Glomerular endothelial cell (primary cell): ENCODE results near the gene CORO7. TPM values are rescaled to one million over a fixed set of nuclear protein-coding genes. Genes with fewer than 3 reads are reported as not detected.

Experiments
- DNase-seq: peaks from one replicate; pipeline ENCODE4 v3.0.0-alpha.2; 2011; ENCODE audit warnings: low read depth, low spot score; ENCODE audit errors: extremely low read depth
- total RNA-seq: library from RNA; depleted of rRNA; stranded (reverse); fragments of >200 nt; gene quantifications from 2 replicates; pipeline ENCODE4 v1.2.3, GENCODE V29; 2015

The CORO7 gene
- total RNA-seq, 1 donor from 2014 or later: 96.6 TPM

- DNase-seq: no peak
Observed at GRCh38 chr16:4373356-4373908, 43.0 kb downstream of the CORO7 start.

GRCh38 chr16:4372578-4373355, 43.6 kb downstream of the CORO7 start:
- DNase-seq: no peak

- no peak for DNase-seq
Observed at GRCh38 chr16:4372001-4372577, 44.3 kb downstream of the CORO7 start.

GRCh38 chr16:4371357-4372000, 44.9 kb downstream of the CORO7 start, which contains the start of gene VASN:
TSS of gene VASN (plus strand) at chr16:4371848. CDS start at chr16:4380878, 9,030 bp downstream.
- DNase-seq: no peak

- DNase-seq: no peak
Observed at GRCh38 chr16:4370570-4371356, 45.6 kb downstream of the CORO7 start.

- DNase-seq: no peak
Observed at GRCh38 chr16:4370151-4370550, 46.2 kb downstream of the CORO7 start.

- DNase-seq: no peak
Observed at GRCh38 chr16:4369007-4369733, 47.2 kb downstream of the CORO7 start.

GRCh38 chr16:4367393-4367856, 49.0 kb downstream of the CORO7 start:
- DNase-seq: no peak

- DNase-seq: no peak
Observed at GRCh38 chr16:4366016-4366415, 50.4 kb downstream of the CORO7 start.

- DNase-seq: no peak
Observed at GRCh38 chr16:4365615-4366014, 50.8 kb downstream of the CORO7 start.

- no peak for DNase-seq
Observed at GRCh38 chr16:4365014-4365406, 51.4 kb downstream of the CORO7 start.

GRCh38 chr16:4364196-4365013, 52.0 kb downstream of the CORO7 start:
- DNase-seq: no peak

GRCh38 chr16:4362476-4363135, 53.8 kb downstream of the CORO7 start:
- no peak for DNase-seq

GRCh38 chr16:4361944-4362311, 54.5 kb downstream of the CORO7 start:
- DNase-seq: no peak

GRCh38 chr16:4361033-4361943, 55.1 kb downstream of the CORO7 start:
- no peak for DNase-seq

- DNase-seq: no peak
Observed at GRCh38 chr16:4360538-4361021, 55.8 kb downstream of the CORO7 start.

GRCh38 chr16:4359914-4360313, 56.5 kb downstream of the CORO7 start:
- DNase-seq: no peak
